ENCODE measurements around the gene NCBP2.

Gene NCBP2
- 109 to 220 reads per million in 2 experiments for total RNA-seq

- DNase-seq (ENCODE audit: low read depth), result peak; percentile 100
These were observed at the start of gene NCBP2 for GRCh38 chr3:196942226-196942914. Gene NCBP2 (minus strand): TSS chr3:196942528. CDS start chr3:196942503, 25 bp downstream.

- DNase-seq (ENCODE audit: low read depth), result no peak
These were observed 49.5 kb upstream of the NCBP2 start for GRCh38 chr3:196991581-196992460.

GRCh38 chr3:196990601-196991007, 48.3 kb upstream of the NCBP2 start:
- no peak for DNase-seq (ENCODE audit: low read depth)

GRCh38 chr3:196989721-196990262, 47.5 kb upstream of the NCBP2 start:
- DNase-seq (ENCODE audit: low read depth), result no peak

- no peak for DNase-seq (ENCODE audit: low read depth)
These were observed 46.1 kb upstream of the NCBP2 start for GRCh38 chr3:196988241-196989029.

GRCh38 chr3:196987022-196987421, 44.7 kb upstream of the NCBP2 start:
- DNase-seq (ENCODE audit: low read depth), result no peak

- DNase-seq (ENCODE audit: low read depth), result no peak
These were observed 43.9 kb upstream of the NCBP2 start for GRCh38 chr3:196985954-196986885.

GRCh38 chr3:196985298-196985697, 43.0 kb upstream of the NCBP2 start:
- DNase-seq (ENCODE audit: low read depth), result no peak

GRCh38 chr3:196983186-196983585, 40.9 kb upstream of the NCBP2 start:
- no peak for DNase-seq (ENCODE audit: low read depth)

- no peak for DNase-seq (ENCODE audit: low read depth)
These were observed 39.3 kb upstream of the NCBP2 start for GRCh38 chr3:196981657-196982056.

GRCh38 chr3:196979545-196979944, 37.2 kb upstream of the NCBP2 start:
- no peak for DNase-seq (ENCODE audit: low read depth)

GRCh38 chr3:196976941-196977340, 34.6 kb upstream of the NCBP2 start:
- DNase-seq (ENCODE audit: low read depth), result no peak

- DNase-seq (ENCODE audit: low read depth), result no peak
These were observed 33.0 kb upstream of the NCBP2 start for GRCh38 chr3:196975349-196975748.

- no peak for DNase-seq (ENCODE audit: low read depth)
These were observed 32.3 kb upstream of the NCBP2 start for GRCh38 chr3:196974661-196975060.

- DNase-seq (ENCODE audit: low read depth), result no peak
These were observed 28.9 kb upstream of the NCBP2 start for GRCh38 chr3:196971094-196971698.

GRCh38 chr3:196970547-196971093, 28.3 kb upstream of the NCBP2 start:
- no peak for DNase-seq (ENCODE audit: low read depth)

GRCh38 chr3:196969660-196970546, 27.6 kb upstream of the NCBP2 start:
- peak; percentile 49 for DNase-seq (ENCODE audit: low read depth)

GRCh38 chr3:196969134-196969659, 26.9 kb upstream of the NCBP2 start:
- no peak for DNase-seq (ENCODE audit: low read depth)

Data from T follicular helper cell (primary cell).